ENCODE data around the gene TF. TPM values are rescaled to one million over a fixed set of nuclear protein-coding genes. Genes with fewer than 3 reads are reported as not detected.

Gene TF
- polyA plus RNA-seq, 1 experiment, result 0.15 TPM

GRCh38 chr3:133746712-133747066 lies 496 bp downstream of the TF start:
- POLR2A ChIA-PET, result no interaction called here
- no peak overlapping the region for H3K4me3 ChIP-seq (ENCODE audit: low read depth, low read length)
- H3K36me3 ChIP-seq (ENCODE audit: control insufficient read depth, insufficient read depth, low read length), result no peaks in the 10 kb centered on the region
- CTCF ChIA-PET, result no interaction called here
- H3K27me3 ChIP-seq (ENCODE audit: control insufficient read depth, insufficient read depth, low read length), result peaks cover 18% of the 10 kb centered on the region
- no peak for DNase-seq (ENCODE audit: low read depth)
- TF ChIP-seq, protein P1, sequence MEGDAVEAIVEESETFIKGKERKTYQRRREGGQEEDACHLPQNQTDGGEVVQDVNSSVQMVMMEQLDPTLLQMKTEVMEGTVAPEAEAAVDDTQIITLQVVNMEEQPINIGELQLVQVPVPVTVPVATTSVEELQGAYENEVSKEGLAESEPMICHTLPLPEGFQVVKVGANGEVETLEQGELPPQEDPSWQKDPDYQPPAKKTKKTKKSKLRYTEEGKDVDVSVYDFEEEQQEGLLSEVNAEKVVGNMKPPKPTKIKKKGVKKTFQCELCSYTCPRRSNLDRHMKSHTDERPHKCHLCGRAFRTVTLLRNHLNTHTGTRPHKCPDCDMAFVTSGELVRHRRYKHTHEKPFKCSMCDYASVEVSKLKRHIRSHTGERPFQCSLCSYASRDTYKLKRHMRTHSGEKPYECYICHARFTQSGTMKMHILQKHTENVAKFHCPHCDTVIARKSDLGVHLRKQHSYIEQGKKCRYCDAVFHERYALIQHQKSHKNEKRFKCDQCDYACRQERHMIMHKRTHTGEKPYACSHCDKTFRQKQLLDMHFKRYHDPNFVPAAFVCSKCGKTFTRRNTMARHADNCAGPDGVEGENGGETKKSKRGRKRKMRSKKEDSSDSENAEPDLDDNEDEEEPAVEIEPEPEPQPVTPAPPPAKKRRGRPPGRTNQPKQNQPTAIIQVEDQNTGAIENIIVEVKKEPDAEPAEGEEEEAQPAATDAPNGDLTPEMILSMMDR (IDR thresholded peaks at IDR 0.05; ENCODE audit: insufficient read depth, low read depth, low read length), result no peak

- CTCF ChIA-PET, result no interaction called here
- TF ChIP-seq, protein P1 (IDR thresholded peaks at IDR 0.05; ENCODE audit: insufficient read depth, low read depth, low read length), result no peak
- Histone ChIP-seq H3K36me3 (ENCODE audit: control insufficient read depth, insufficient read depth, low read length) (no peaks in the 10 kb centered on the region), H3K27me3 (ENCODE audit: control insufficient read depth, insufficient read depth, low read length) (peaks cover 18% of the 10 kb centered on the region), H3K4me3 (ENCODE audit: low read depth, low read length) (no peak overlapping the region)
- POLR2A ChIA-PET, result no interaction called here
- DNase-seq (ENCODE audit: low read depth), result no peak
Observed at GRCh38 chr3:133747373-133747772, 1.2 kb downstream of the TF start.

DNA sequence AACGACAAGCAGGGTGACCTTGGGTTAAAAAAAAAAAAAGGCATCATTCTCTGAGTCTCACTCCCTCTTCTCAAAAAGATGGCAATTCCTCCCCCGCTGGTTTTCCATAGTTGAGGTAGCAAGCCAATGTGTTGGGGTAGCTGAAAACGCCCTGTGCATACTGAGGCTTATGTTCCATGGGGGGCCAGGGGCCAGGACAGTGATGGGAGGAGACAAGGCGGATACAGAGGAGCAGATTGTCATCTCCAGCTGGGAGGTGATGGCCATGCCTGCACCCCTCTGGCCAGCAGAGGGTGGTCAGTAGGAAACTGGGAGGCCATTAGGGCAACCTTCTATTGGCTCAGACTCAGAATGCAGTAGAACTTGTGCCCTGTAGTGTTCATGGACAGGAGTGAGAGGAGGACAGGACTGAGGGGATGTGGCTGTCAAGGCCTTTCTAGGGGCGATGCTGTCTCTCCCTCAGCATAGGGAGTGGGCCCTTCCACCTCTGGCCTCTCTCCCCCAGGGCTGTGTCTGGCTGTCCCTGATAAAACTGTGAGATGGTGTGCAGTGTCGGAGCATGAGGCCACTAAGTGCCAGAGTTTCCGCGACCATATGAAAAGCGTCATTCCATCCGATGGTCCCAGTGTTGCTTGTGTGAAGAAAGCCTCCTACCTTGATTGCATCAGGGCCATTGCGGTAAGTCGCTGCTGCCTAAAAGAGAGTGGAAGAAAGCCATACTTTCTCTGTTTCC lies 1.9 kb downstream of the TF start:
- no peak for DNase-seq (ENCODE audit: low read depth)
- Histone ChIP-seq H3K27me3 (ENCODE audit: control insufficient read depth, insufficient read depth, low read length) (peaks cover 18% of the 10 kb centered on the region), H3K36me3 (ENCODE audit: control insufficient read depth, insufficient read depth, low read length) (no peaks in the 10 kb centered on the region), H3K4me3 (ENCODE audit: low read depth, low read length) (no peak overlapping the region)
- TF ChIP-seq, protein P1 (IDR thresholded peaks at IDR 0.05; ENCODE audit: insufficient read depth, low read depth, low read length), result no peak
- ChIA-PET POLR2A (no interaction called here), CTCF (no interaction called here)

GRCh38 chr3:133749427-133750258 lies 3.5 kb downstream of the TF start:
- ChIA-PET POLR2A (no interaction called here), CTCF (no interaction called here)
- Histone ChIP-seq H3K36me3 (ENCODE audit: control insufficient read depth, insufficient read depth, low read length) (no peaks in the 10 kb centered on the region), H3K4me3 (ENCODE audit: low read depth, low read length) (no peak overlapping the region), H3K27me3 (ENCODE audit: control insufficient read depth, insufficient read depth, low read length) (peaks cover 8% of the 10 kb centered on the region)
- TF ChIP-seq, protein P1 (IDR thresholded peaks at IDR 0.05; ENCODE audit: insufficient read depth, low read depth, low read length), result no peak
- DNase-seq (ENCODE audit: low read depth), result no peak

- TF ChIP-seq, protein P1 (IDR thresholded peaks at IDR 0.05; ENCODE audit: insufficient read depth, low read depth, low read length), result no peak
- Histone ChIP-seq H3K4me3 (ENCODE audit: low read depth, low read length) (no peak overlapping the region), H3K36me3 (ENCODE audit: control insufficient read depth, insufficient read depth, low read length) (no peaks in the 10 kb centered on the region), H3K27me3 (ENCODE audit: control insufficient read depth, insufficient read depth, low read length) (peaks cover 8% of the 10 kb centered on the region)
- POLR2A ChIA-PET, result no interaction called here
- DNase-seq (ENCODE audit: low read depth), result no peak
- CTCF ChIA-PET, result no interaction called here
Observed at GRCh38 chr3:133750259-133750656, 4.1 kb downstream of the TF start.
